OCI-LY7 (cell line): ENCODE results near the gene RELN. TPM values are rescaled to one million over a fixed set of nuclear protein-coding genes. Genes with fewer than 3 reads are reported as not detected.

Experiments used
- BruUV-seq: library from RNA; stranded (reverse); fragments of 400-500 nt; replicated peaks from 2 replicates; lab custom pipeline; 2021; lab: Mats Ljungman, UMichigan
- CTCF ChIA-PET: fragments of 300-600 bp; sonication (Branson Sonifier 250); formaldehyde crosslinking; loops from one replicate; lab custom pipeline; 2022; ENCODE audit warnings: antibody characterized with exemption; ENCODE audit not compliant: unreplicated experiment; lab: Charles Lee
- POLR2A ChIA-PET: fragments of 300-600 bp; sonication (Branson Sonifier 250); formaldehyde crosslinking; loops from one replicate; lab custom pipeline; 2022; ENCODE audit warnings: antibody characterized with exemption; lab: Charles Lee
- DNase-seq: peaks from one replicate; pipeline ENCODE4 v3.0.0-alpha.2; 2015; ENCODE audit warnings: low spot score
- H2AFZ ChIP-seq: fragments of 200-600 bp; sonication (generic), shearing (Covaris generic); 2 replicates; pipeline ENCODE4 v1.6.1; 2014; ENCODE audit warnings: mild to moderate bottlenecking, antibody characterized with exemption, low read length, moderate library complexity
- H3K27ac ChIP-seq: fragments of 200-600 bp; sonication (generic); 2 replicates; pipeline ENCODE4 v1.5.1; 2014; ENCODE audit warnings: mixed run types, low read depth, mild to moderate bottlenecking, moderate library complexity, low read length, inconsistent platforms; ENCODE audit not compliant: poor library complexity, severe bottlenecking
- H3K36me3 ChIP-seq: fragments of 200-600 bp; sonication (generic); 2 replicates; pipeline ENCODE4 v1.6.1; 2014; ENCODE audit warnings: mild to moderate bottlenecking, antibody characterized with exemption, low read length, moderate library complexity, mixed read lengths; ENCODE audit not compliant: insufficient read depth
- H3K4me1 ChIP-seq: fragments of 200-600 bp; sonication (generic); 2 replicates; pipeline ENCODE4 v1.5.1; 2014; ENCODE audit warnings: mild to moderate bottlenecking, low read length; ENCODE audit not compliant: insufficient read depth, poor library complexity, severe bottlenecking
- H3K4me2 ChIP-seq: fragments of 200-600 bp; sonication (generic); 2 replicates; pipeline ENCODE4 v1.6.1; 2014; ENCODE audit warnings: mild to moderate bottlenecking, low read length
- H3K4me3 ChIP-seq: fragments of 200-600 bp; sonication (generic); 2 replicates; pipeline ENCODE4 v1.5.1; 2014; ENCODE audit warnings: mild to moderate bottlenecking, low read depth, low read length; ENCODE audit not compliant: poor library complexity, severe bottlenecking
- H3K79me2 ChIP-seq: fragments of 200-600 bp; sonication (generic); 2 replicates; pipeline ENCODE4 v1.6.1; 2016; ENCODE audit warnings: low read depth, mild to moderate bottlenecking, low read length, moderate library complexity, mixed read lengths; ENCODE audit not compliant: insufficient read depth
- H3K9me2 ChIP-seq: fragments of 200-600 bp; sonication (generic); 2 replicates; pipeline ENCODE4 v1.6.1; 2016; ENCODE audit warnings: mild to moderate bottlenecking, low read length, mixed read lengths; ENCODE audit not compliant: insufficient read depth
- H3K9me3 ChIP-seq: fragments of 200-600 bp; sonication (generic); 2 replicates; pipeline ENCODE4 v1.6.1; 2014; ENCODE audit warnings: mild to moderate bottlenecking, mixed run types, low read length, mixed read lengths
- H4K20me1 ChIP-seq: fragments of 200-600 bp; sonication (generic); 2 replicates; pipeline ENCODE4 v1.6.1; 2014; ENCODE audit warnings: mild to moderate bottlenecking, antibody characterized with exemption, low read length, moderate library complexity, mixed read lengths; ENCODE audit not compliant: insufficient read depth
- CTCF ChIP-seq: fragments of 200-600 bp; sonication (generic); conservative IDR thresholded peaks from 2 replicates; pipeline ENCODE4 v1.5.1; 2014; ENCODE audit warnings: mild to moderate bottlenecking, antibody characterized with exemption, low read length, moderate library complexity, mixed read lengths
- EZH2phosphoT487 ChIP-seq: fragments of 200-600 bp; sonication (generic); IDR thresholded peaks from 2 replicates; pipeline ENCODE4 v1.6.1; 2018; ENCODE audit warnings: low read depth, borderline replicate concordance, mild to moderate bottlenecking, mixed run types, antibody characterized with exemption, low read length, moderate library complexity, mixed read lengths
- intact Hi-C: fragments of 100-400 bp; cut with micrococcal nuclease; formaldehyde crosslinking; loops from one replicate; pipeline ENCODE4 v1.10.0; 2022; ENCODE audit not compliant: unreplicated experiment
- total RNA-seq, 2 experiments: library from RNA; depleted of rRNA in 1 of 2; stranded (reverse); fragments of >200 nt in 1 of 2; shearing (Covaris generic) in 1 of 2; gene quantifications; 2 replicates each; pipeline ENCODE4 v1.2.3, GENCODE V29; 2014 to 2022

Gene RELN
- total RNA-seq, 2 experiments from 2014 or later: not detected

- H3K4me3 ChIP-seq: no peak overlapping the region
- H3K4me2 ChIP-seq: no peak overlapping the region
- H3K9me2 ChIP-seq: no peaks in the 10 kb centered on the region
- no TSS peak for BruUV-seq
- POLR2A ChIA-PET: interaction anchor here (0.6 kb wide), 1 partner anchor 187 kb away, joined by 3 read pairs; no protein-coding TSS in a partner anchor
- H3K9me3 ChIP-seq: no peaks in the 10 kb centered on the region
- intact Hi-C loops: no loop called here
- H3K36me3 ChIP-seq: no peaks in the 10 kb centered on the region
- no peak for DNase-seq
- H3K4me1 ChIP-seq: no peaks in the 10 kb centered on the region
- no peak overlapping the region for H3K27ac ChIP-seq
- CTCF ChIA-PET: no interaction called here
- H2AFZ ChIP-seq: no peak overlapping the region
- TF ChIP-seq CTCF (no peak), EZH2phosphoT487 (no peak)
- H3K79me2 ChIP-seq: no peaks in the 10 kb centered on the region
- no peaks in the 10 kb centered on the region for H4K20me1 ChIP-seq
Observed at GRCh38 chr7:103764901-103765300, 224.6 kb downstream of the RELN start.

- Histone ChIP-seq H3K4me2 (no peak overlapping the region), H3K9me2 (no peaks in the 10 kb centered on the region), H3K9me3 (no peaks in the 10 kb centered on the region), H3K27ac (no peak overlapping the region), H4K20me1 (no peaks in the 10 kb centered on the region), H3K4me1 (no peaks in the 10 kb centered on the region), H3K79me2 (no peaks in the 10 kb centered on the region), H3K4me3 (no peak overlapping the region), H2AFZ (no peak overlapping the region), H3K36me3 (no peaks in the 10 kb centered on the region)
- ChIA-PET POLR2A (interaction anchor here (0.9 to 1.0 kb wide), 2 partner anchors 27 to 50 kb away, joined by 3 to 4 read pairs; no protein-coding TSS in a partner anchor), CTCF (no interaction called here)
- intact Hi-C loops: no loop called here
- DNase-seq: no peak
- TF ChIP-seq CTCF (no peak), EZH2phosphoT487 (no peak)
- BruUV-seq: no TSS peak
Observed at GRCh38 chr7:103762877-103763276, 226.6 kb downstream of the RELN start.

GRCh38 chr7:103762065-103762760, 227.2 kb downstream of the RELN start:
- H3K4me1 ChIP-seq: no peaks in the 10 kb centered on the region
- DNase-seq: no peak

More at GRCh38 chr7:103762065-103762760, 227.2 kb downstream of the RELN start:
- H3K9me2 ChIP-seq: no peaks in the 10 kb centered on the region
- no peak overlapping the region for H3K4me2 ChIP-seq
- CTCF ChIA-PET: no interaction called here
- no peaks in the 10 kb centered on the region for H3K36me3 ChIP-seq
- no peak overlapping the region for H3K4me3 ChIP-seq
- no TSS peak for BruUV-seq
- no peaks in the 10 kb centered on the region for H4K20me1 ChIP-seq
- no peaks in the 10 kb centered on the region for H3K79me2 ChIP-seq
- H3K27ac ChIP-seq: no peak overlapping the region
- intact Hi-C loops: no loop called here
- H3K9me3 ChIP-seq: no peaks in the 10 kb centered on the region
- H2AFZ ChIP-seq: no peak overlapping the region
- POLR2A ChIA-PET: interaction anchor here (1.0 kb wide), 1 partner anchor 26 kb away, joined by 3 read pairs; no protein-coding TSS in a partner anchor
- TF ChIP-seq CTCF (no peak), EZH2phosphoT487 (no peak)
